Upper lobe of left lung (tissue), 6 donors: ENCODE measurements around the gene STAG3. TPM values are rescaled to one million over a fixed set of nuclear protein-coding genes. Genes with fewer than 3 reads are reported as not detected.

Experiments
- ATAC-seq, 2 donors: fragments of 200-7000 bp; cut with Tn5 transposase; one replicate each; pipeline ENCODE4 v1.9.1; 2022; ENCODE audit warnings: mild to moderate bottlenecking in 2 of 2, moderate library complexity in 2 of 2; ENCODE audit not compliant: low FRiP score in 2 of 2
- DNase-seq, 2 donors: peaks; one replicate each; pipeline ENCODE4 v3.0.0-alpha.2; 2019 to 2020
- H3K27ac ChIP-seq, 4 donors: fragments of 200-600 bp; sonication (generic); one replicate each; pipeline ENCODE4 v1.5.1; 2016 to 2019
- H3K27me3 ChIP-seq, 4 donors: fragments of 200-600 bp; sonication (generic); one replicate each; pipeline ENCODE4 v1.5.1; 2017 to 2019
- H3K36me3 ChIP-seq, 4 donors: fragments of 200-600 bp; sonication (generic); one replicate each; pipeline ENCODE4 v1.5.1; 2016 to 2019
- H3K4me1 ChIP-seq, 4 donors: fragments of 200-600 bp; sonication (generic); one replicate each; pipeline ENCODE4 v1.5.1; 2018 to 2019
- H3K4me3 ChIP-seq, 4 donors: fragments of 200-600 bp; sonication (generic); one replicate each; pipeline ENCODE4 v1.5.1; 2017 to 2019; ENCODE audit warnings: mild to moderate bottlenecking in 2 of 4, moderate library complexity in 1 of 4
- H3K9me3 ChIP-seq, 4 donors: fragments of 200-600 bp; sonication (generic); one replicate each; pipeline ENCODE4 v1.5.1; 2018 to 2019
- CTCF ChIP-seq, 6 experiments: fragments of 450-650 bp in 4 of 6; fragments of 200-600 bp in 2 of 6; sonication (generic) in 2 of 6; IDR thresholded peaks; one replicate each; pipeline ENCODE4 v1.5.1; 2016 to 2019; ENCODE audit warnings: antibody characterized with exemption in 6 of 6
- EP300 ChIP-seq, 4 donors: sonication (generic); formaldehyde crosslinking; IDR thresholded peaks; one replicate each; pipeline ENCODE4 v1.5.1; 2017; ENCODE audit warnings: antibody characterized with exemption in 4 of 4, control low read depth in 2 of 4
- POLR2A ChIP-seq, 4 donors: fragments of 450-650 bp; IDR thresholded peaks; one replicate each; pipeline ENCODE4 v1.5.1; 2016 to 2017; ENCODE audit warnings: antibody characterized with exemption in 4 of 4, mild to moderate bottlenecking in 2 of 4
- POLR2AphosphoS5 ChIP-seq, 2 donors: sonication (generic); formaldehyde crosslinking; IDR thresholded peaks; one replicate each; pipeline ENCODE4 v1.5.1; 2017; ENCODE audit warnings: antibody characterized with exemption in 2 of 2
- WGBS, 2 donors: methylation state at CpG; one replicate each; pipeline ENCODE4 v1.1.5; 2017 to 2018; 5-methylcytosine and 5-hydroxymethylcytosine counted together
- total RNA-seq, 6 donors: library from RNA; depleted of rRNA in 4 of 6; stranded (reverse); fragments of >200 nt in 4 of 6; gene quantifications; one replicate each; pipeline versions ENCODE4 v1.1.0 to v1.2.1, GENCODE V29; 2016 to 2021
- donor health status: DM: no; HTN: no; CAD: no; lungs with moderate emphysema.
- donor health status: DM: no; HTN: yes; CAD: no; lungs with severe emphysema.

Gene STAG3
- total RNA-seq, 6 donors from 2014 or later, result 1.5 to 5.2 (median 2.8) TPM; not detected in 1

- Histone ChIP-seq H3K36me3 (peaks cover 3 to 30% (median 23%) of the 10 kb centered on the region in 4 donors), H3K9me3 (no peaks in the 10 kb centered on the region), H3K4me1 (peaks cover 10 to 31% (median 23%) of the 10 kb centered on the region in 4 donors), H3K27ac (peak overlapping the region in 3 of 4 donors; percentile 81 to 92 (median 89)), H3K27me3 (no peaks in the 10 kb centered on the region), H3K4me3 (peak overlapping the region in 3 of 4 donors; percentile 83 to 98 (median 98))
- WGBS, 2 donors, result 59 to 62% methylated on average over 7 of the region's 7 CpGs
- DNase-seq, result no peak
- ATAC-seq, result no peak
- TF ChIP-seq POLR2A (IDR thresholded peaks at IDR 0.05) (no peak), EP300 (IDR thresholded peaks at IDR 0.05) (no peak), CTCF (IDR thresholded peaks at IDR 0.05) (no peak), POLR2AphosphoS5 (IDR thresholded peaks at IDR 0.05) (no peak)
Observed at GRCh38 chr7:100159099-100159623, 18.6 kb upstream of the STAG3 start.

- Histone ChIP-seq H3K4me3 (no peak overlapping the region), H3K27me3 (no peaks in the 10 kb centered on the region), H3K9me3 (no peaks in the 10 kb centered on the region), H3K4me1 (peaks cover 10 to 24% (median 20%) of the 10 kb centered on the region in 4 donors), H3K27ac (no peak overlapping the region), H3K36me3 (peaks cover 3 to 21% (median 15%) of the 10 kb centered on the region in 4 donors)
- no peak for TF ChIP-seq EP300 (IDR thresholded peaks at IDR 0.05)
- no peak for TF ChIP-seq POLR2A (IDR thresholded peaks at IDR 0.05)
- no peak for TF ChIP-seq POLR2AphosphoS5 (IDR thresholded peaks at IDR 0.05)
- TF ChIP-seq CTCF (IDR thresholded peaks at IDR 0.05), result no peak
- DNase-seq (peak in 1 of 2 donors; percentile 63), ATAC-seq (no peak)
- WGBS, 2 donors, result 86 to 95% methylated on average over 18 of the region's 18 CpGs
Observed at GRCh38 chr7:100160067-100160466, 17.7 kb upstream of the STAG3 start.

- ATAC-seq (no peak), DNase-seq (no peak)
- no peak for TF ChIP-seq POLR2AphosphoS5 (IDR thresholded peaks at IDR 0.05)
- TF ChIP-seq CTCF (IDR thresholded peaks at IDR 0.05), result no peak
- no peak for TF ChIP-seq EP300 (IDR thresholded peaks at IDR 0.05)
- no peak for TF ChIP-seq POLR2A (IDR thresholded peaks at IDR 0.05)
- H3K9me3 ChIP-seq, result no peaks in the 10 kb centered on the region
- H3K4me3 ChIP-seq, result no peak overlapping the region
- WGBS, 2 donors, result 60 to 70% methylated on average over 6 of the region's 6 CpGs
- no peaks in the 10 kb centered on the region for H3K36me3 ChIP-seq
- peaks cover 2 to 17% (median 13%) of the 10 kb centered on the region in 4 donors for H3K4me1 ChIP-seq
- H3K27ac ChIP-seq, result no peak overlapping the region
- H3K27me3 ChIP-seq, result peaks cover 0 to 1% (median 0%) of the 10 kb centered on the region in 4 donors
Observed at GRCh38 chr7:100163006-100163531, 14.6 kb upstream of the STAG3 start.

GRCh38 chr7:100163871-100164270 is 13.8 kb upstream of the STAG3 start:
- H3K4me3 ChIP-seq, result no peak overlapping the region
- DNase-seq (no peak), ATAC-seq (no peak)
- H3K9me3 ChIP-seq, result no peaks in the 10 kb centered on the region
- peaks cover 10 to 23% (median 19%) of the 10 kb centered on the region in 4 donors for H3K4me1 ChIP-seq
- H3K27ac ChIP-seq, result no peak overlapping the region
- H3K27me3 ChIP-seq, result peaks cover 0 to 9% (median 0%) of the 10 kb centered on the region in 4 donors
- TF ChIP-seq CTCF (IDR thresholded peaks at IDR 0.05), result no peak
- TF ChIP-seq POLR2A (IDR thresholded peaks at IDR 0.05), result no peak
- TF ChIP-seq EP300 (IDR thresholded peaks at IDR 0.05), result no peak
- no peak for TF ChIP-seq POLR2AphosphoS5 (IDR thresholded peaks at IDR 0.05)
- no peaks in the 10 kb centered on the region for H3K36me3 ChIP-seq
- WGBS, 2 donors, result 87 to 91% methylated on average over 5 of the region's 5 CpGs
